Measurements from ENCODE around the gene ARID1A. TPM values are rescaled to one million over a fixed set of nuclear protein-coding genes. Genes with fewer than 3 reads are reported as not detected.

Gene ARID1A
- total and polyA plus RNA-seq, 2 of the 8 experiments (the other 6 are each of a cell fraction or from before 2014, with no cell fraction given): 52.1 to 103 TPM

- TF ChIP-seq JUN (IDR thresholded peaks at IDR 0.05; ENCODE audit: low read depth, low read length) (no peak), GABPA (IDR thresholded peaks at IDR 0.05; ENCODE audit: borderline replicate concordance, insufficient read depth, low read length) (no peak)
Measured at GRCh38 chr1:26790551-26790953, 94.7 kb downstream of the ARID1A start (continued).

Measured in H1 (cell line).